HFFc6 (cell line): Measurements from ENCODE around the gene SPACA7. TPM values are rescaled to one million over a fixed set of nuclear protein-coding genes. Genes with fewer than 3 reads are reported as not detected.
"Not testable (repeated sequence)": the region's sequence is repeated elsewhere in the genome, so short reads cannot be mapped to it uniquely, and the experiment has no call there.

ENCODE experiments used
- DNase-seq: peaks from one replicate; pipeline ENCODE4 v3.0.0-alpha.2; 2018
- H3K27ac Mint-ChIP-seq: 2 replicates; pipeline ENCODE4 v1.8.0; 2020; ENCODE audit warnings: mild to moderate bottlenecking, mixed read lengths
- H3K27me3 Mint-ChIP-seq: 2 replicates; pipeline ENCODE4 v1.8.0; 2021; ENCODE audit warnings: mild to moderate bottlenecking, moderate library complexity, mixed read lengths; ENCODE audit not compliant: insufficient read depth
- H3K36me3 Mint-ChIP-seq: 2 replicates; pipeline ENCODE4 v1.8.0; 2021; ENCODE audit warnings: low read depth, mixed read lengths
- H3K4me1 Mint-ChIP-seq: 2 replicates; pipeline ENCODE4 v1.8.0; 2020; ENCODE audit warnings: low read depth, mixed read lengths
- H3K4me3 Mint-ChIP-seq: 2 replicates; pipeline ENCODE4 v1.8.0; 2020; ENCODE audit warnings: mild to moderate bottlenecking, moderate library complexity, mixed read lengths
- H3K9me3 Mint-ChIP-seq: 2 replicates; pipeline ENCODE4 v1.8.0; 2020; ENCODE audit warnings: mild to moderate bottlenecking, mixed read lengths
- CTCF ChIP-seq: fragments of 200-600 bp; sonication (generic); IDR thresholded peaks from 2 replicates; pipeline ENCODE4 v1.5.0; 2021; ENCODE audit warnings: antibody characterized with exemption, mild to moderate bottlenecking
- total RNA-seq, 6 experiments: library from RNA; stranded (reverse); fragmentation: NEBNext Ultra II Directional; extraction: Animal tissue kit (Norgen Biotek cat#: 25700); gene quantifications; 2 replicates in 1 of 6; 3 replicates in 5 of 6; pipeline ENCODE4 v1.2.3, GENCODE V29; 2021

SPACA7 gene
- total RNA-seq, 6 experiments from 2014 or later = not detected

GRCh38 chr13:112368883-112369282, 7.3 kb upstream of the SPACA7 start:
- Mint-ChIP-seq H3K36me3 (peaks cover 9% of the 10 kb centered on the region; the same call in 1 of the 2 replicates), H3K27ac (no peak overlapping the region), H3K27me3 (peaks cover 2% of the 10 kb centered on the region; the same call in 1 of the 2 replicates), H3K4me1 (no peaks in the 10 kb centered on the region), H3K4me3 (no peak overlapping the region), H3K9me3 (peaks cover 36% of the 10 kb centered on the region)
- no peak for DNase-seq
- TF ChIP-seq CTCF = no peak

DNA sequence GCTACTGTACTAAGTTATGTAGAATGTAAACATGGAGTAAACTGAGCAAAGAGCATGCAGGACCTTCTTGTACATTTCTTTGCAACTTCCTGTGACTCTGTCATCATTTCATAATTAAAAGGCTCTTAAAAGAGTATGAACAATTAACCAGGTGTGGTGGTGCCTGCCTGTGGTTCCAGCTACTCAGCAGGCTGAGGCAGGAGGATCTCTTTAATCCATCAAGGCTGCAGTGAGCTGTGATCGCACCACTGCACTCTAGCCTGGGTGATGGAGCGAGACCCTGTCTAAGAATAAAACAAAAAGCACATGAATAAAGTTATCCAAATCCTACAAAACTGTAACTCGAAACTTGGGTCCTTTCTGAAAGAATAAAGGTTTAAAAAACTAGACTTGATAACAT, 5.8 kb upstream of the SPACA7 start:
- no peak overlapping the region for H3K4me3 Mint-ChIP-seq
- H3K9me3 Mint-ChIP-seq = peaks cover 40% of the 10 kb centered on the region
- H3K4me1 Mint-ChIP-seq = no peaks in the 10 kb centered on the region
- no peak overlapping the region for H3K27ac Mint-ChIP-seq
- peaks cover 9% of the 10 kb centered on the region; the same call in 1 of the 2 replicates for H3K36me3 Mint-ChIP-seq
- peaks cover 2% of the 10 kb centered on the region; the same call in 1 of the 2 replicates for H3K27me3 Mint-ChIP-seq
- TF ChIP-seq CTCF = no peak
- DNase-seq = no peak

DNA sequence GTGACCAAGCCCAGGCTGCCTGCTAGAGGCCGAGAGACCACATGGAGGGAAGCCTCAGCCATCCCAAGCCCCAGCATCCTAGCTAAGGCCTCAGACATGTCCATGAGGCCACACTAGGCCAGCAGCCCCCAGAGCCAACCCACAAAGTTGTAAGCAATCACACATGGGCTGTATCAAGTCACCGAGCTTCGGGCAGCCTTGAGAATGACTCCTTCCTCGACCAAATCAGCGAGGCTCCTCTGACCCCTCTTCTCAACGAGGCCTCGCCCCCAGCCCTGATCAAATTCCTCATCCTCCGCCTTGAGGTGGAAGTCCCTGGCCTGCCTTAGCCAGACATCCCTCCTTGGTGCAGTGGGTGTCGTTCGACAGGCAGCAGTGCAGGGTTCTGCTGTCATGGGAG, 1.9 kb upstream of the SPACA7 start:
- no peaks in the 10 kb centered on the region; the same call in 1 of the 2 replicates for H3K27me3 Mint-ChIP-seq
- TF ChIP-seq CTCF = no peak
- no peaks in the 10 kb centered on the region for H3K36me3 Mint-ChIP-seq
- peaks cover 41% of the 10 kb centered on the region for H3K9me3 Mint-ChIP-seq
- no peak overlapping the region for H3K4me3 Mint-ChIP-seq
- H3K27ac Mint-ChIP-seq = no peak overlapping the region
- no peak for DNase-seq
- H3K4me1 Mint-ChIP-seq = no peaks in the 10 kb centered on the region

DNA sequence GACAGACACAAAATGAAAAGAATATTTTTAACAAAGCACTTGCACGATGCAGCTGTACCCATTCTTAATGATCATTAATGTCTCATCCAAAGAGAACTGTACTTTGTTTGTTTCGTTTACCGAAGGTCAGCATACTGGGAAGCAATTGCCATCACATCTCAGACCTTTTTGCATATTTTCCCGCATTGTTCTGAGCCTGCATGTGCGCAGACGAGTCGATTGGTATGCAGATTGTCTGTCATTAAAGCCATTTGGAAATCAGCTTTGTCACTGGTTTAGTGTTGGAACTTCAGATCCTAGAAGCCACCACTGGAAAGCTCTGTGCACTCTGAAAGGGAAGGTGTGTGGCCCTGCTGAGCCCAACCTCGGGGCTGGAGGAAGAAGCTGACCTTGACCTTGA, 15.6 kb downstream of the SPACA7 start:
- Mint-ChIP-seq H3K27me3 (no peaks in the 10 kb centered on the region), H3K4me3 (no peak overlapping the region), H3K9me3 (peaks cover 16% of the 10 kb centered on the region), H3K36me3 (no peaks in the 10 kb centered on the region; the same call in 1 of the 2 replicates), H3K4me1 (no peaks in the 10 kb centered on the region), H3K27ac (no peak overlapping the region)
- no peak for TF ChIP-seq CTCF
- no peak for DNase-seq

GRCh38 chr13:112392719-112393118, 16.6 kb downstream of the SPACA7 start:
- Mint-ChIP-seq H3K4me3 (no peak overlapping the region), H3K27me3 (peaks cover 2% of the 10 kb centered on the region; the same call in 1 of the 2 replicates), H3K9me3 (peaks cover 23% of the 10 kb centered on the region), H3K36me3 (no peaks in the 10 kb centered on the region; the same call in none of the 2 replicates), H3K27ac (no peak overlapping the region), H3K4me1 (no peaks in the 10 kb centered on the region)
- DNase-seq = no peak
- TF ChIP-seq CTCF = peak; percentile 18; the same call in 1 of the 2 replicates

DNA sequence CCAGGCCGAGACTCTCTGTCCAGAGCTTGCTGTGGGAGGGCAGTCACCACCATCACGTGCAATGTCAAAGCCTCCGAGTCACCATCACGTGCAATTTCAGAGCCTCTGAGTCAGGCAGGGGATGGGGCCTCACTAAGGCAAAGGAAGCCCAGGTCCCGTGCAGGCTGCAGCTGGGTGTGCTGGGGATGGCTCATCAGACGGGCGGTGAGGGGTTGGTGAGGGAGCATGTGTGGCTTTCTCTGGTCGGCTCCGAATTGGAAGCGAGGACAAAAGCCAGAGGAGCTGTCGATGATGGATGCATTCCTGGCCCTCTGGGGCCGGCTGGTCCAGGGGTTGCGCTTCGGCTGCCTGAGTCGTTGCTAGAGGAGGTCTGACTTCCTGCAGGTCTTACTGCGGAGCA, 18.9 kb downstream of the SPACA7 start:
- peaks cover 27% of the 10 kb centered on the region for H3K9me3 Mint-ChIP-seq
- not testable (repeated sequence) for H3K27ac Mint-ChIP-seq, H3K4me3 Mint-ChIP-seq, DNase-seq, H3K27me3 Mint-ChIP-seq, H3K4me1 Mint-ChIP-seq, H3K36me3 Mint-ChIP-seq

- not testable (repeated sequence) for H3K4me3 Mint-ChIP-seq, H3K36me3 Mint-ChIP-seq, H3K27ac Mint-ChIP-seq, H3K27me3 Mint-ChIP-seq, H3K4me1 Mint-ChIP-seq, DNase-seq
- H3K9me3 Mint-ChIP-seq = peaks cover 27% of the 10 kb centered on the region
Measured at GRCh38 chr13:112395941-112396340, 19.8 kb downstream of the SPACA7 start.
